HAP-1 (cell line): ENCODE data around the gene KIF1A.

Experiments
- DNase-seq, 2 experiments: peaks; one replicate each; pipeline ENCODE4 v3.0.0-alpha.2; 2016 to 2020; ENCODE audit warnings: low spot score in 2 of 2
- H3K27me3 ChIP-seq: fragments of 250-450 bp; sonication (Bioruptor Pico); 2 replicates; pipeline ENCODE4 v1.5.1; 2020; ENCODE audit warnings: low read depth, mild to moderate bottlenecking, moderate library complexity
- H3K36me3 ChIP-seq: fragments of 250-450 bp; sonication (Bioruptor Pico); replicated peaks from 2 replicates; pipeline ENCODE4 v1.5.1; 2020; ENCODE audit warnings: mild to moderate bottlenecking
- H3K4me1 ChIP-seq: fragments of 250-450 bp; sonication (Bioruptor Pico); 2 replicates; pipeline ENCODE4 v1.5.1; 2020; ENCODE audit warnings: mild to moderate bottlenecking
- H3K4me3 ChIP-seq: fragments of 250-450 bp; sonication (Bioruptor Pico); 2 replicates; pipeline ENCODE4 v1.5.1; 2020; ENCODE audit warnings: mild to moderate bottlenecking, moderate library complexity
- H3K9me3 ChIP-seq: fragments of 250-450 bp; sonication (Bioruptor Pico); 2 replicates; pipeline ENCODE4 v1.5.1; 2020; ENCODE audit warnings: mild to moderate bottlenecking, moderate library complexity
- in situ Hi-C: fragments of 300-500 bp; cut with MboI; formaldehyde crosslinking; loops from 3 replicates; pipeline ENCODE4 v1.14.3; 2020; ENCODE audit warnings: low sequenced_read_pairs, inconsistent platforms, mixed read lengths

The KIF1A gene

DNA sequence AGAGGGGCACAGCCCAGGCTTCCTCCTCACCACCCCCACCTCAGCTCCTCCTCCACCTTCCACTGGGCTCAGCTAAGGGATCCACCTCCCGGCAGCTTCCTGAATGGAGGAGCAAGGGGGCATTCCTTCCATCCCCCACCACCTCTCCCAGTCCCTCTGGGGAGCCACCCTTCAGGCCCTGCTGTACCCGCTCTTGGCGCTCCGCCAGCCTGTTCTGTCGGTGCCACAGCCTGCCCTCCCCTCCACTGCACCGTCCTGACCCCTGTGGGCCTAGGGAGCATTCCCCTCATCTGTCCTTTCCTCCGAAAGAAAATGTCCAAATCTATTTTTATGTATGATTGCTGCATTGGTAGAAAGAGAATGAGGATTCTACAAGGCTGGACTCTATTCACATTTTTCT lies 59.9 kb downstream of the KIF1A start:
- DNase-seq: no peak
- Histone ChIP-seq H3K9me3 (no peaks in the 10 kb centered on the region), H3K4me3 (no peak overlapping the region), H3K36me3 (peaks cover 93% of the 10 kb centered on the region), H3K4me1 (no peaks in the 10 kb centered on the region), H3K27me3 (no peaks in the 10 kb centered on the region)
- in situ Hi-C loops: no loop called here

- no peak for DNase-seq
Observed at GRCh38 chr2:240759459-240759858, 60.6 kb downstream of the KIF1A start.

GRCh38 chr2:240757086-240757614 lies 62.9 kb downstream of the KIF1A start:
- H3K27me3 ChIP-seq: no peaks in the 10 kb centered on the region
- no peak overlapping the region for H3K4me3 ChIP-seq
- H3K9me3 ChIP-seq: no peaks in the 10 kb centered on the region
- H3K4me1 ChIP-seq: no peaks in the 10 kb centered on the region
- in situ Hi-C loops: no loop called here
- no peak for DNase-seq
- peaks cover 87% of the 10 kb centered on the region for H3K36me3 ChIP-seq

More at GRCh38 chr2:240759459-240759858, 60.6 kb downstream of the KIF1A start:
- peaks cover 92% of the 10 kb centered on the region for H3K36me3 ChIP-seq
- in situ Hi-C loops: no loop called here
- no peaks in the 10 kb centered on the region for H3K27me3 ChIP-seq
- H3K4me1 ChIP-seq: no peaks in the 10 kb centered on the region
- H3K9me3 ChIP-seq: no peaks in the 10 kb centered on the region
- no peak overlapping the region for H3K4me3 ChIP-seq

DNA sequence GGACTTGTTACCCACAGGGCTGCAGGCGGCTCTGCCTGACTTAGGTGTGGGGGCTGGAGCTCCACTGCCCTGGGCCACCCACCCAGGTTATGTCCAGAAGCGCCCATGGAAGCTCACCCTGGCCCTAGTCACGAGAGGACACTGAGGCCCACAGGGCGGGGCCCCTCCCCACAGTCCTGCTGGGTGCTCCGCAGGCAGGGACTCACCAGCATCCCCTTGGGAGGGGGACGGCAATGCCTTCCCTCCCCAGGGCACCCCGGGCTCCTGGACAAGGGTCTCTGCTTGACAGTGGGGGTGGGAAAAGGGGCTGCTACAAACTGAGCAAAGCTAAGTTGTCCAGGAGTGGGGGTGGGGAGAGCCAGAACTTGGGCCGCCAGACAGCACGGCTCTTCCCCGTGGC lies 67.8 kb downstream of the KIF1A start:
- H3K27me3 ChIP-seq: no peaks in the 10 kb centered on the region
- H3K4me1 ChIP-seq: no peaks in the 10 kb centered on the region
- no peak for DNase-seq
- H3K4me3 ChIP-seq: no peak overlapping the region
- no peaks in the 10 kb centered on the region for H3K9me3 ChIP-seq
- in situ Hi-C loops: no loop called here
- H3K36me3 ChIP-seq: peaks cover 83% of the 10 kb centered on the region

DNA sequence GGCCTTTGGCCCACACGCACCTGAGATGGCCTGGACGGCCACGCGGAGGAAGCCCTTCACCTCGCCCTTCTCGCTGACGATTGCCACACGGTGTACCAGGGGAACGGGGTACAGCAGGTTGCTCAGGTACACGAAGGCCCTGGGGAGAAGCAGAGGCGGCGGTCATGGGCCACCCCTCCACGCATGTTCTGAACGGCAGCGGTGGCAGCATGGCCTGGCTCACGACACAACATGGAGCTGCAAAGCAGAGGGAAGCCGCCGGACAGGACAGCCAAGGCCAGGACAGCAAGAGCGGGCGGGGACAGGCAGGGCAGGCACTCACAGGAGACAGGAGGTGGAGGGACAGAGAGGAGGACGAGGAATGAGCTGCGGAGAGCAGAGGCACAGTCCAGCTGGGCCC lies 69.6 kb downstream of the KIF1A start:
- no peak for DNase-seq
- Histone ChIP-seq H3K27me3 (no peaks in the 10 kb centered on the region), H3K4me3 (no peak overlapping the region), H3K36me3 (peaks cover 83% of the 10 kb centered on the region), H3K4me1 (no peaks in the 10 kb centered on the region), H3K9me3 (no peaks in the 10 kb centered on the region)
- in situ Hi-C loops: no loop called here

GRCh38 chr2:240749516-240749915 lies 70.5 kb downstream of the KIF1A start:
- no peaks in the 10 kb centered on the region for H3K4me1 ChIP-seq
- no peak for DNase-seq
- no peak overlapping the region for H3K4me3 ChIP-seq
- H3K27me3 ChIP-seq: no peaks in the 10 kb centered on the region
- in situ Hi-C loops: no loop called here
- H3K9me3 ChIP-seq: no peaks in the 10 kb centered on the region
- peaks cover 84% of the 10 kb centered on the region for H3K36me3 ChIP-seq

GRCh38 chr2:240747256-240747655 lies 72.8 kb downstream of the KIF1A start:
- H3K27me3 ChIP-seq: no peaks in the 10 kb centered on the region
- in situ Hi-C loops: no loop called here
- DNase-seq: no peak
- H3K9me3 ChIP-seq: no peaks in the 10 kb centered on the region
- H3K4me1 ChIP-seq: no peaks in the 10 kb centered on the region
- H3K4me3 ChIP-seq: no peak overlapping the region
- peaks cover 91% of the 10 kb centered on the region for H3K36me3 ChIP-seq

DNA sequence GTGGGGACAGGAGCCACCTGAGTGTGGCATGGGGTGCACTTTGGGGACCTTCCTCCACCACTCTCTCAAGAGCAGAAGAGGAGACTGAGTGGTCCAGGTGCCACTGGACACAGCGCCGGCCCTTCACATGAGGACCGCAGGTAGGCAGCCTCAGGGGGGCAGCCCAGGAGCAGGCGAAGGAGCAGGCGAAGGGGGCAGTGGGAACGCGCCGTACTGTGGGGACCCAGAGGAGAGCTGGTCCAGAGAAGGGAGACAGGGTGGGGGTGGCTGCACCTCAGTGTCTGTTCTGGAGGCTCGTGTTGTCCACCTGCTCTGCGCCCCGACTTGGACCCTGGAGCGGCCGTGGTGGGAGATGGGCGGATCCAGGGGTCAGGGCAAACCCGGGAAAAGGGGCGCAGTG lies 73.3 kb downstream of the KIF1A start:
- no peaks in the 10 kb centered on the region for H3K4me1 ChIP-seq
- no peak overlapping the region for H3K4me3 ChIP-seq
- no peak for DNase-seq
- no peaks in the 10 kb centered on the region for H3K9me3 ChIP-seq
- no peaks in the 10 kb centered on the region for H3K27me3 ChIP-seq
- in situ Hi-C loops: no loop called here
- peaks cover 95% of the 10 kb centered on the region for H3K36me3 ChIP-seq

DNA sequence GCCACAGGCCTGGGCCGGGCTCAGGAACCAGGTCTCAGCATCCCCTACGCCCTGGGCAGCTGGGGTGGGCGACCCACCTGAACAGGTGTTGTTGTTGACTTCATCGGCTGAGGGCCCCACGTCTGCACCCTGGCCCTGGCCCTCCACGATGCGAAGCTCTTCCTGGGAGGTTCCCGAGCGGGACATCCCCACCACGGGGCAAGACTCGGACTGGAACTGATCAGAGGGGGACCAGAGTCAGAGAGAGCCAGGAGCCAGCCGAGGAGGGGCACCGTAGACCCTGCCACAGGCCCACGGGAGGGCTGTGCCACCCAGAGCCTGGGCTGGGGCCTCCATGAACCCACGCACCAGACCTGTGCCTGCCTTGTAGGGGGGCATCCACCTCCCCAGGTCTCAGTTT lies 74.1 kb downstream of the KIF1A start:
- DNase-seq: no peak
- H3K9me3 ChIP-seq: no peaks in the 10 kb centered on the region
- no peaks in the 10 kb centered on the region for H3K27me3 ChIP-seq
- in situ Hi-C loops: no loop called here
- no peak overlapping the region for H3K4me3 ChIP-seq
- no peaks in the 10 kb centered on the region for H3K4me1 ChIP-seq
- peaks cover 98% of the 10 kb centered on the region for H3K36me3 ChIP-seq

DNA sequence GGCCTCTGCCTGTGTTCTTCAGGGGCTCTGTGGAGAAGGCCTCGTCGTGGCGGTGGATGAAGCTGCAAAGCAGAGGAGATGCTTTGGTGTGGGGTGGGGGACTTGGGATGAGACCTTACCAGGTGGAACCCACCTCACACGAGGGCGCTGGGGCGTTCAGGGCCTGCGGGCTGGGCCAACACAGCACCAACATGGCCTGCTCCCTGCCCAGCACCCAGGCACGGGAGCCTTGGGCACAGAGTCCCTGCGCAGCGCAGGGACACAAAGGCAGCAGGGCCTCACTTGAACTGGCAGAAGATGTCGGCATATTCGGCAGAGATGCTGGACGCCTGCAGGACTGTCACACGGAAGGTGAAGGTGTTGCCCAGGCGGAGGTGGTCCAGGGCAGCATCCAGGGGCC lies 74.6 kb downstream of the KIF1A start:
- no peak for DNase-seq
- Histone ChIP-seq H3K36me3 (peaks cover 99% of the 10 kb centered on the region), H3K9me3 (no peaks in the 10 kb centered on the region), H3K4me1 (no peaks in the 10 kb centered on the region), H3K4me3 (no peak overlapping the region), H3K27me3 (no peaks in the 10 kb centered on the region)
- in situ Hi-C loops: no loop called here

GRCh38 chr2:240742602-240743095 lies 77.4 kb downstream of the KIF1A start:
- H3K36me3 ChIP-seq: peaks cover 100% of the 10 kb centered on the region
- in situ Hi-C loops: no loop called here
- no peaks in the 10 kb centered on the region for H3K27me3 ChIP-seq

GRCh38 chr2:240741091-240741490 lies 78.9 kb downstream of the KIF1A start:
- Histone ChIP-seq H3K27me3 (no peaks in the 10 kb centered on the region), H3K36me3 (peaks cover 97% of the 10 kb centered on the region), H3K4me3 (no peak overlapping the region), H3K9me3 (no peaks in the 10 kb centered on the region), H3K4me1 (no peaks in the 10 kb centered on the region)
- no peak for DNase-seq
- in situ Hi-C loops: no loop called here

More at GRCh38 chr2:240742602-240743095, 77.4 kb downstream of the KIF1A start:
- H3K4me1 ChIP-seq: no peaks in the 10 kb centered on the region
- no peak overlapping the region for H3K4me3 ChIP-seq
- H3K9me3 ChIP-seq: no peaks in the 10 kb centered on the region
- no peak for DNase-seq

- DNase-seq: no peak
- peaks cover 89% of the 10 kb centered on the region for H3K36me3 ChIP-seq
- no peak overlapping the region for H3K4me3 ChIP-seq
- in situ Hi-C loops: no loop called here
- no peaks in the 10 kb centered on the region for H3K4me1 ChIP-seq
- no peaks in the 10 kb centered on the region for H3K9me3 ChIP-seq
- no peaks in the 10 kb centered on the region for H3K27me3 ChIP-seq
Observed at GRCh38 chr2:240739797-240740196, 80.2 kb downstream of the KIF1A start.

DNA sequence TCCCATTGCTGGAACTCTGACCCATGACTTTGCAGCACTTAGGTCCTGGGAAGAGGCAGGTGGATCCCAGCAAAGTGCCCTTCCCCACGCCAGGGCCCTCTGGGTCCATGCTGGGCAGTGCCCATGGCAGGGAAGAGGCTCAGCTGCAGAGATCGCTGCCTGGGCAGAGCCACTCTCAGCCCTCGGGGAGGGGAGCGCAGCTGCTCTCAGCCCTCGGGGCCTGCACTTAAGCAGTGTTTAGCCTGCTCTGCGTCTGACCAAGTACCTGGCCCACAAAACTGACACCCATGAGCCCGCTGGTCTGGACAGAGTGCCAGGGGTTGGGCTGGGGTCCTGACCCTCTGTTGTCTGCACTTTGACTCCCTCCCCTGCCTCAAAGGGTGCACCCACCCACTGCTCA lies 82.1 kb downstream of the KIF1A start:
- Histone ChIP-seq H3K36me3 (peaks cover 88% of the 10 kb centered on the region), H3K9me3 (no peaks in the 10 kb centered on the region), H3K4me1 (no peaks in the 10 kb centered on the region), H3K27me3 (no peaks in the 10 kb centered on the region), H3K4me3 (no peak overlapping the region)
- in situ Hi-C loops: no loop called here
- no peak for DNase-seq

GRCh38 chr2:240737512-240737911 lies 82.5 kb downstream of the KIF1A start:
- no peak for DNase-seq
- Histone ChIP-seq H3K9me3 (no peaks in the 10 kb centered on the region), H3K36me3 (peaks cover 84% of the 10 kb centered on the region), H3K4me3 (no peak overlapping the region), H3K4me1 (no peaks in the 10 kb centered on the region), H3K27me3 (no peaks in the 10 kb centered on the region)
- in situ Hi-C loops: no loop called here
